Prostate gland (tissue), 2 donors: ENCODE results near the gene RSRP1. TPM values are rescaled to one million over a fixed set of nuclear protein-coding genes. Genes with fewer than 3 reads are reported as not detected.

Experiments
- DNase-seq: peaks from one replicate; pipeline ENCODE4 v3.0.0-alpha.2; 2019; ENCODE audit warnings: low spot score
- H3K27ac ChIP-seq, 2 donors: fragments of 200-600 bp; sonication (generic); 2 replicates each; pipeline ENCODE4 v1.5.1; 2017 to 2019
- H3K27me3 ChIP-seq: fragments of 200-600 bp; sonication (generic); replicated peaks from 2 replicates; pipeline ENCODE4 v1.5.1; 2019; ENCODE audit not compliant: insufficient read depth
- H3K36me3 ChIP-seq, 2 donors: fragments of 200-600 bp; sonication (generic); 1 replicate in 1 of 2; 2 replicates in 1 of 2; pipeline versions ENCODE4 v1.5.1 to v1.8.1; 2017 to 2019
- H3K4me1 ChIP-seq: fragments of 200-600 bp; sonication (generic); replicated peaks from 2 replicates; pipeline ENCODE4 v1.5.1; 2019
- H3K4me3 ChIP-seq, 2 donors: fragments of 200-600 bp; sonication (generic); 2 replicates each; pipeline ENCODE4 v1.5.1; 2017 to 2019
- H3K9me3 ChIP-seq: fragments of 200-600 bp; sonication (generic); 2 replicates; pipeline ENCODE4 v1.5.1; 2017
- POLR2A ChIP-seq: fragments of 450-650 bp; IDR thresholded peaks from one replicate; pipeline ENCODE4 v1.6.1; 2016; ENCODE audit warnings: antibody characterized with exemption, mild to moderate bottlenecking
- POLR2AphosphoS5 ChIP-seq: sonication (generic); formaldehyde crosslinking; IDR thresholded peaks from one replicate; pipeline ENCODE4 v1.6.1; 2017; ENCODE audit warnings: antibody characterized with exemption
- WGBS: methylation state at CpG from one replicate; pipeline ENCODE4 v1.1.5; 2018; 5-methylcytosine and 5-hydroxymethylcytosine counted together
- intact Hi-C: fragments of 100-400 bp; cut with DNase I; formaldehyde crosslinking; loops from one replicate; pipeline ENCODE4 v1.14.2; 2022
- total RNA-seq, 2 donors: library from RNA; depleted of rRNA; stranded (reverse); fragments of >200 nt; gene quantifications; one replicate each; pipeline ENCODE4 v1.1.0, GENCODE V29; 2016
- TF ChIP-seq, protein P1 (sequence below), 4 experiments: fragments of 200-600 bp in 2 of 4; fragments of 450-650 bp in 2 of 4; sonication (generic) in 2 of 4; IDR thresholded peaks; 1 replicate in 3 of 4; 2 replicates in 1 of 4; pipeline ENCODE4 v1.5.1; 2016 to 2019; ENCODE audit warnings: antibody characterized with exemption in 4 of 4, mild to moderate bottlenecking in 2 of 4, moderate library complexity in 2 of 4

The RSRP1 gene
- total RNA-seq, 2 donors from 2014 or later: 114 to 145 TPM

DNA sequence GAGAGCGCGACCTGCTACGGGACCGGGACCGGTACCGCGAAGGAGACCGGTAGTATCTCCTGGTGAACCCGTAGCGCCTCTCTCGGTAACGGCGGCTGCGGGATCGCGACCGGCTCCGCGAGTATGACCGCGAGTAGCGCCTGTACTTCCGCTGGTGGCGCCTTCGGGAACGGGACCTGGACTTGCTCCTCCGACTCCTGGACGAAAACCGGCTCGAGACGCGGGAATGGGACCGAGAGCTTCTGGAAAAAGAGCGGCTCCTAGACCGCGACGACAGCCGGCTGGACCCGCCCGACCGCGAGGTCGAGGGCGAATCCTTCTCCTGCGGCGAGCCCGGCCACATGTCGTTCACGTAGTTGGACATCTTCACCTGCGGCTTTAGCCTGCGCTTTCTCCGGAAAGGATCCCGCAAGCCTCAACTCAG lies 642 bp downstream of the RSRP1 start:
- WGBS: under 1% methylated on average over 37 of the region's 53 CpGs
- intact Hi-C loops: loop anchor here (10.0 kb wide), 1 partner anchor 98 kb away; no protein-coding TSS in a partner anchor
- DNase-seq: no peak

GRCh38 chr1:25245809-25246599 lies 1.2 kb downstream of the RSRP1 start:
- 24% methylated on average over 29 of the region's 30 CpGs for WGBS
- DNase-seq: no peak
- intact Hi-C loops: loop anchor here (10.0 kb wide), 1 partner anchor 99 kb away; no protein-coding TSS in a partner anchor

More for the DNA sequence above, 642 bp downstream of the RSRP1 start:
- Histone ChIP-seq H3K4me3 (peak overlapping the region; percentile 82 to 92), H3K27ac (peak overlapping the region; percentile 98 to 100), H3K9me3 (no peaks in the 10 kb centered on the region), H3K27me3 (no peaks in the 10 kb centered on the region), H3K4me1 (peaks cover 3% of the 10 kb centered on the region), H3K36me3 (peaks cover 0 to 12% of the 10 kb centered on the region in 2 donors)
- TF ChIP-seq, protein P1, sequence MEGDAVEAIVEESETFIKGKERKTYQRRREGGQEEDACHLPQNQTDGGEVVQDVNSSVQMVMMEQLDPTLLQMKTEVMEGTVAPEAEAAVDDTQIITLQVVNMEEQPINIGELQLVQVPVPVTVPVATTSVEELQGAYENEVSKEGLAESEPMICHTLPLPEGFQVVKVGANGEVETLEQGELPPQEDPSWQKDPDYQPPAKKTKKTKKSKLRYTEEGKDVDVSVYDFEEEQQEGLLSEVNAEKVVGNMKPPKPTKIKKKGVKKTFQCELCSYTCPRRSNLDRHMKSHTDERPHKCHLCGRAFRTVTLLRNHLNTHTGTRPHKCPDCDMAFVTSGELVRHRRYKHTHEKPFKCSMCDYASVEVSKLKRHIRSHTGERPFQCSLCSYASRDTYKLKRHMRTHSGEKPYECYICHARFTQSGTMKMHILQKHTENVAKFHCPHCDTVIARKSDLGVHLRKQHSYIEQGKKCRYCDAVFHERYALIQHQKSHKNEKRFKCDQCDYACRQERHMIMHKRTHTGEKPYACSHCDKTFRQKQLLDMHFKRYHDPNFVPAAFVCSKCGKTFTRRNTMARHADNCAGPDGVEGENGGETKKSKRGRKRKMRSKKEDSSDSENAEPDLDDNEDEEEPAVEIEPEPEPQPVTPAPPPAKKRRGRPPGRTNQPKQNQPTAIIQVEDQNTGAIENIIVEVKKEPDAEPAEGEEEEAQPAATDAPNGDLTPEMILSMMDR (IDR thresholded peaks at IDR 0.05): no peak
- TF ChIP-seq POLR2AphosphoS5 (no peak), POLR2A (no peak)

DNA sequence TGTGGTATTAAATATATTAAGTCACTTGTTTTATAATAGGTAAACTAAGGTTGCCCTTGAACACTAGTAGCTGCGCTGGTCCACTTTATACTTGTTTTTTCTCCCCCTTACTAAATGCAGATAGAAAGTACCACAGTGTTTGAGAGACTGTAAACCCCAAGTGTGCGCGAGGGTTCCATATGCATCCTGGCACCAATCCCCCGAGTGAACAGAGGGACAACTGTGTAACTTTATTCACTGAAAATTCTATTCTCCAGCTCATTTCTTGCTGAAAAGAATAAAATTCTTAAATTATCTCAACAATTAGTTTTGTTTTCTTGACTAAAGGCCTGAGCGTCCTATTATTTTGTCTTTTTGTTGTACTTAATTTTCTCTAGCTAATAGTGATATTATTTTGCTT lies 1.9 kb downstream of the RSRP1 start:
- Histone ChIP-seq H3K27me3 (no peaks in the 10 kb centered on the region), H3K27ac (peak overlapping the region in 1 of 2 donors; percentile 98), H3K4me3 (peak overlapping the region; percentile 82 to 92), H3K9me3 (no peaks in the 10 kb centered on the region), H3K36me3 (peaks cover 0 to 12% of the 10 kb centered on the region in 2 donors), H3K4me1 (peaks cover 8% of the 10 kb centered on the region)
- WGBS: 79% methylated on average over 5 of the region's 5 CpGs
- intact Hi-C loops: loop anchor here (10.0 kb wide), 1 partner anchor 99 kb away; no protein-coding TSS in a partner anchor
- TF ChIP-seq POLR2A: no peak
- no peak for TF ChIP-seq POLR2AphosphoS5
- TF ChIP-seq, protein P1 (IDR thresholded peaks at IDR 0.05): no peak
- no peak for DNase-seq

More at GRCh38 chr1:25245809-25246599, 1.2 kb downstream of the RSRP1 start:
- no peaks in the 10 kb centered on the region for H3K27me3 ChIP-seq
- H3K9me3 ChIP-seq: no peaks in the 10 kb centered on the region
- H3K4me1 ChIP-seq: peaks cover 3% of the 10 kb centered on the region
- H3K36me3 ChIP-seq: peaks cover 0 to 12% of the 10 kb centered on the region in 2 donors
- H3K4me3 ChIP-seq: peak overlapping the region; percentile 82 to 92
- peak overlapping the region; percentile 98 to 100 for H3K27ac ChIP-seq
- TF ChIP-seq, protein P1 (IDR thresholded peaks at IDR 0.05): no peak
- TF ChIP-seq POLR2A (no peak), POLR2AphosphoS5 (no peak)

DNA sequence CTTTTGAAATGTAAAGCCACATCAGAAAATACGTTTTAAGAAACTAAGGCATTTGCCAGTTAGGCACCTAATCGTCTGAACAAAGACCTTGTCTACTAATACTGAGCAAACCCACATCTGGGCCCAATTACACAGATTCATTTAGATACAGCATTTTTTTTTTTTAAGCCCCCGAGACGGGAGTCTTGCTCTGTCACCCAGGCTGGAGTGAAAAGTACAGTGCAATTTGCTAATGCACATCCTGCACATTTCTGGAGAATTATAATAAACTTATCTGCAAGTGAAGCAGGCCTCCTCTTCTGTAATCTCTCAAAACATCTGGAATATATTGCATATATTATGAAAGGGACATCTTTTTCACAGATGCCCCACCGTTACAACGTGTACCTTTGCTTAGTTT lies 3.3 kb downstream of the RSRP1 start:
- intact Hi-C loops: loop anchor here (10.0 kb wide), 1 partner anchor 101 kb away; no protein-coding TSS in a partner anchor
- Histone ChIP-seq H3K4me1 (peaks cover 15% of the 10 kb centered on the region), H3K4me3 (no peak overlapping the region), H3K36me3 (peaks cover 0 to 12% of the 10 kb centered on the region in 2 donors), H3K27ac (no peak overlapping the region), H3K9me3 (no peaks in the 10 kb centered on the region), H3K27me3 (no peaks in the 10 kb centered on the region)
- TF ChIP-seq, protein P1 (IDR thresholded peaks at IDR 0.05): no peak
- no peak for TF ChIP-seq POLR2A
- no peak for TF ChIP-seq POLR2AphosphoS5
- DNase-seq: no peak
- 55% methylated on average over 6 of the region's 6 CpGs for WGBS
